Measurements from ENCODE around the gene FCAMR.
A peak's percentile ranks its signal among the peaks of the same experiment; 100 is the strongest.

FCAMR gene

GRCh38 chr1:206969090-206969489, 1.2 kb downstream of the FCAMR start:
- H3K4me2 ChIP-seq (ENCODE audit: low read length) = peak overlapping the region; percentile 88
- H2AFZ ChIP-seq (ENCODE audit: low read depth, low read length) = no peak overlapping the region
- peak overlapping the region; percentile 54; the same call in 1 of the 2 replicates for H3K4me3 ChIP-seq (ENCODE audit: low read length)
- H3K79me2 ChIP-seq (ENCODE audit: low read length) = no peaks in the 10 kb centered on the region
- no peaks in the 10 kb centered on the region for H3K27me3 ChIP-seq (ENCODE audit: low read depth, low read length)
- H3K9me3 ChIP-seq (ENCODE audit: insufficient read depth, low read length) = no peaks in the 10 kb centered on the region
- peak overlapping the region; percentile 70 for H3K9ac ChIP-seq (ENCODE audit: low read length)
- peaks cover 100% of the 10 kb centered on the region for H3K4me1 ChIP-seq (ENCODE audit: low read length)
- TF ChIP-seq CTCF (IDR thresholded peaks at IDR 0.05; ENCODE audit: low read depth, low read length) (no peak), EZH2phosphoT487 (IDR thresholded peaks at IDR 0.05; ENCODE audit: low read depth) (no peak)
- H4K20me1 ChIP-seq (ENCODE audit: insufficient read depth, low read length) = no peaks in the 10 kb centered on the region
- H3K36me3 ChIP-seq (replicated peaks; ENCODE audit: low read depth, low read length) = peaks cover 5% of the 10 kb centered on the region
- H3K27ac ChIP-seq (ENCODE audit: low read length) = peak overlapping the region; percentile 95

DNA sequence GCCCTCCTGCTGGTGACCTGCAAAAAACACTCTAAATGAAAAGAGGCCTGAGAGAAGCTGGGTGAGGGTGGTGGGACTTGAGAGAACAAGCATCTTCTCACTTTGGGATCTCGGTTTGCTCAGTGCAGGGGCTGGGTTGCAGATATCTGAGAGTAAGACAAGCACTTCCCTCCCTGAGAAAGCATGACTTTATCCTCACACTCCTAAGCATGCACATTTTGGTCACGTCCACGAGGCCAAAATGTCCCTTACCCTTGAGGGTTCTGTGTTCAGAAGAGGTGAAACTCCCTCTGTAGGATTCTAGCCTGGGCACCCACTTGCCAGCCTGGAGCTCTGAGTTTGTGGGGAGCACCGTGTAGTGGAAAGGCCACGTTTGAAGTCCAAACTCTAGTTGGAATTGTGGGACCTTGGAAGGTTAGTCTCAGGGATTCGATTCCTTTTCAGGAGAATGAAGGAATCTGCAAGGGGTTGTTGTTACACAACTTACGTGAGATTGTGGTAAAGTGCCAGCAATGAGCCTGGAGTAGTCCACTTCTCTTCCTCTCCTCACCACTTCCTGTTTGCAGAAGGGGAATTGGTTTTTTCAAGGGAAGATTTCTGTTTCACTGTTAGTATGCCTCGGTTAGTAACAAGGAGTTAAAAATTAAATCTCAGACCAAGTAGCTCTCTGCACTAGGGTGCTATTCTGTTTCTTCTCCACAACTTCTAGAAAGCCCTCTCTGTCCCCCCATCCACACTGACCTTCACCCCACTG, 3.0 kb downstream of the FCAMR start:
- Histone ChIP-seq H3K27ac (ENCODE audit: low read length) (peak overlapping the region; percentile 95), H3K79me2 (ENCODE audit: low read length) (no peaks in the 10 kb centered on the region), H3K36me3 (replicated peaks; ENCODE audit: low read depth, low read length) (peaks cover 5% of the 10 kb centered on the region), H2AFZ (ENCODE audit: low read depth, low read length) (no peak overlapping the region), H3K27me3 (ENCODE audit: low read depth, low read length) (no peaks in the 10 kb centered on the region), H3K9me3 (ENCODE audit: insufficient read depth, low read length) (no peaks in the 10 kb centered on the region), H3K4me1 (ENCODE audit: low read length) (peaks cover 93% of the 10 kb centered on the region), H4K20me1 (ENCODE audit: insufficient read depth, low read length) (no peaks in the 10 kb centered on the region), H3K4me2 (ENCODE audit: low read length) (peak overlapping the region; percentile 88), H3K4me3 (ENCODE audit: low read length) (peak overlapping the region; percentile 54), H3K9ac (ENCODE audit: low read length) (peak overlapping the region; percentile 70)
- TF ChIP-seq EZH2phosphoT487 (IDR thresholded peaks at IDR 0.05; ENCODE audit: low read depth) (no peak), CTCF (IDR thresholded peaks at IDR 0.05; ENCODE audit: low read depth, low read length) (no peak)

DNA sequence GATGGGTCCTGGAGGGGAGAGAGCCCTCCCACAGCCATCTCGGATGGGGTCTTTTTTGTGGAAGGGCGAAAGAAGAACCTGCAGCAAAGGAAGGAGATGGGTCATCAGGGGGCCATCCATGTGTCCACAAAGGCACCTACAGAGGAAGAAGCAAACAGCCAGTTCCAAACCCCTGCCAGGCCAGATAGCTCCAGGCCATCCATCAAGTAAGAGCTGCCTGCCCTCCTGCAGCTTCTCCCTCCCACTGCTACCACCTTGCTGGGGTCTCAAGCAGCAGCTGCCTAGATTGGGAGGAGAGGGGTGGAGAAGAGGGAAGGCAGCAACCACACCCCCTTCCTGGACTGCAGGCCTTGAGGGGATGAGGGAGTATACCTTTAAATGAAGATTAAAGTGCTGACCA, 4.5 kb downstream of the FCAMR start:
- Histone ChIP-seq H3K27me3 (ENCODE audit: low read depth, low read length) (no peaks in the 10 kb centered on the region), H3K9me3 (ENCODE audit: insufficient read depth, low read length) (no peaks in the 10 kb centered on the region), H3K79me2 (ENCODE audit: low read length) (no peaks in the 10 kb centered on the region), H3K9ac (ENCODE audit: low read length) (no peak overlapping the region), H3K4me1 (ENCODE audit: low read length) (peaks cover 81% of the 10 kb centered on the region), H4K20me1 (ENCODE audit: insufficient read depth, low read length) (no peaks in the 10 kb centered on the region), H2AFZ (ENCODE audit: low read depth, low read length) (no peak overlapping the region), H3K36me3 (replicated peaks; ENCODE audit: low read depth, low read length) (peaks cover 5% of the 10 kb centered on the region), H3K27ac (ENCODE audit: low read length) (no peak overlapping the region), H3K4me3 (ENCODE audit: low read length) (no peak overlapping the region), H3K4me2 (ENCODE audit: low read length) (no peak overlapping the region)
- no peak for TF ChIP-seq CTCF (IDR thresholded peaks at IDR 0.05; ENCODE audit: low read depth, low read length)
- no peak for TF ChIP-seq EZH2phosphoT487 (IDR thresholded peaks at IDR 0.05; ENCODE audit: low read depth)

DNA sequence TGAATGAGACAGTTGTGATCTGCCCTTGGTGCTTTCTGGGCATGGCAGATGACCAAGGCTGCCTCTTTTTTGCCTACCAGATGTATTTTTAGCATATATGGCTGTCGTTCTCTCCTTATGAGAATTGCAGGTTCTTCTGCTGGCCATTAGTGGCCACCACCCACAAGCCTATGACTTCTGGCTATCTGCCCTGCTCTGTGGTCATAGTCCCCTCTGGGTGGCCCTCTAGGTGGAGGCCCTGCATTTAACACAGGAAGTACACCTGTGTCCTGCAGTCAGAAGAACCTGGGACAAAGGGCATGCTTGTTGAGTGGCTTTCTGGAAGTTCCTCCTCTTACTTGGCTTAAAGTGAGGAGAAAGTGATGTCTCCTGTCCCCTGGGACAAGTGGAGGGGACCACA, 6.5 kb downstream of the FCAMR start:
- TF ChIP-seq EZH2phosphoT487 (IDR thresholded peaks at IDR 0.05; ENCODE audit: low read depth) = no peak
- TF ChIP-seq CTCF (IDR thresholded peaks at IDR 0.05; ENCODE audit: low read depth, low read length) = no peak
- no peaks in the 10 kb centered on the region for H3K27me3 ChIP-seq (ENCODE audit: low read depth, low read length)
- H3K4me1 ChIP-seq (ENCODE audit: low read length) = peaks cover 61% of the 10 kb centered on the region
- H2AFZ ChIP-seq (ENCODE audit: low read depth, low read length) = no peak overlapping the region
- no peak overlapping the region for H3K9ac ChIP-seq (ENCODE audit: low read length)
- H3K9me3 ChIP-seq (ENCODE audit: insufficient read depth, low read length) = no peaks in the 10 kb centered on the region
- H4K20me1 ChIP-seq (ENCODE audit: insufficient read depth, low read length) = no peaks in the 10 kb centered on the region
- H3K36me3 ChIP-seq (replicated peaks; ENCODE audit: low read depth, low read length) = peaks cover 5% of the 10 kb centered on the region
- no peak overlapping the region for H3K4me2 ChIP-seq (ENCODE audit: low read length)
- H3K27ac ChIP-seq (ENCODE audit: low read length) = no peak overlapping the region
- no peaks in the 10 kb centered on the region for H3K79me2 ChIP-seq (ENCODE audit: low read length)
- no peak overlapping the region for H3K4me3 ChIP-seq (ENCODE audit: low read length)
